ENCODE results near the gene SPRR2D. TPM values are rescaled to one million over a fixed set of nuclear protein-coding genes. Genes with fewer than 3 reads are reported as not detected.

Gene SPRR2D
- total RNA-seq, 4 donors from 2014 or later, result not detected

GRCh38 chr1:153032677-153033308, 8.1 kb downstream of the SPRR2D start:
- H3K4me3 ChIP-seq, result no peak overlapping the region
- TF ChIP-seq POLR2AphosphoS5 (IDR thresholded peaks at IDR 0.05) (no peak), EP300 (IDR thresholded peaks at IDR 0.05; ENCODE audit: low read depth) (no peak), POLR2A (IDR thresholded peaks at IDR 0.05) (no peak), CTCF (IDR thresholded peaks at IDR 0.05) (no peak)
- H3K36me3 ChIP-seq, result no peaks in the 10 kb centered on the region
- DNase-seq, result no peak
- intact Hi-C loops (cut with DNase I; ENCODE audit: low total_unique reads), result no loop called here
- H3K4me1 ChIP-seq, result no peaks in the 10 kb centered on the region
- no peaks in the 10 kb centered on the region for H3K27me3 ChIP-seq
- in situ Hi-C loops (cut with MboI; ENCODE audit: low pct_ligation_motif_present in 1 of 4, low pct_unique_long_range_greater_than_20kb in 1 of 4, low sequenced_read_pairs in 3 of 4), result no loop called here
- H3K27ac ChIP-seq, result no peak overlapping the region
- H3K9me3 ChIP-seq, result no peaks in the 10 kb centered on the region
- 44 to 60% methylated on average over 2 to 3 of the region's 3 CpGs for WGBS, 2 donors (ENCODE audit: low coverage in 1 of 2)

- in situ Hi-C loops (cut with MboI; ENCODE audit: low pct_ligation_motif_present in 1 of 4, low pct_unique_long_range_greater_than_20kb in 1 of 4, low sequenced_read_pairs in 3 of 4) (no loop called here), intact Hi-C loops (cut with DNase I; ENCODE audit: low total_unique reads) (no loop called here)
- no peak for DNase-seq
- Histone ChIP-seq H3K36me3 (no peaks in the 10 kb centered on the region), H3K4me1 (no peaks in the 10 kb centered on the region), H3K4me3 (no peak overlapping the region), H3K27ac (no peak overlapping the region), H3K9me3 (no peaks in the 10 kb centered on the region), H3K27me3 (no peaks in the 10 kb centered on the region)
- TF ChIP-seq EP300 (IDR thresholded peaks at IDR 0.05; ENCODE audit: low read depth) (no peak), POLR2AphosphoS5 (IDR thresholded peaks at IDR 0.05) (no peak), CTCF (IDR thresholded peaks at IDR 0.05) (no peak), POLR2A (IDR thresholded peaks at IDR 0.05) (no peak)
Measured at GRCh38 chr1:153032073-153032472, 8.8 kb downstream of the SPRR2D start.

- no peaks in the 10 kb centered on the region for H3K36me3 ChIP-seq
- H3K9me3 ChIP-seq, result no peaks in the 10 kb centered on the region
- H3K27ac ChIP-seq, result no peak within 1 kb of the TSS
- TF ChIP-seq POLR2AphosphoS5 (IDR thresholded peaks at IDR 0.05), result no peak
- no peak for TF ChIP-seq EP300 (IDR thresholded peaks at IDR 0.05; ENCODE audit: low read depth)
- no peak for TF ChIP-seq CTCF (IDR thresholded peaks at IDR 0.05)
- no peak for TF ChIP-seq POLR2A (IDR thresholded peaks at IDR 0.05)
- intact Hi-C loops (cut with DNase I; ENCODE audit: low total_unique reads) (no loop called here), in situ Hi-C loops (cut with MboI; ENCODE audit: low pct_ligation_motif_present in 1 of 4, low pct_unique_long_range_greater_than_20kb in 1 of 4, low sequenced_read_pairs in 3 of 4) (no loop called here)
- no peak within 1 kb of the TSS for H3K4me3 ChIP-seq
- DNase-seq, result no peak
- H3K27me3 ChIP-seq, result no peaks in the 10 kb centered on the region
- H3K4me1 ChIP-seq, result no peaks in the 10 kb centered on the region
Measured at GRCh38 chr1:153030895-153031294, 10.0 kb downstream of the SPRR2D start, which contains the start of gene SPRR1B. Gene SPRR1B, plus strand, starts transcription at chr1:153031203. Its CDS starts 1,143 bp downstream, at chr1:153032346.

- H3K36me3 ChIP-seq, result no peaks in the 10 kb centered on the region
- H3K27me3 ChIP-seq, result no peaks in the 10 kb centered on the region
- TF ChIP-seq EP300 (IDR thresholded peaks at IDR 0.05; ENCODE audit: low read depth) (no peak), POLR2AphosphoS5 (IDR thresholded peaks at IDR 0.05) (no peak), CTCF (IDR thresholded peaks at IDR 0.05) (no peak), POLR2A (IDR thresholded peaks at IDR 0.05) (no peak)
- no peak overlapping the region for H3K4me3 ChIP-seq
- intact Hi-C loops (cut with DNase I; ENCODE audit: low total_unique reads) (no loop called here), in situ Hi-C loops (cut with MboI; ENCODE audit: low pct_ligation_motif_present in 1 of 4, low pct_unique_long_range_greater_than_20kb in 1 of 4, low sequenced_read_pairs in 3 of 4) (no loop called here)
- no peaks in the 10 kb centered on the region for H3K4me1 ChIP-seq
- DNase-seq, result no peak
- no peaks in the 10 kb centered on the region for H3K9me3 ChIP-seq
- H3K27ac ChIP-seq, result no peak overlapping the region
- 71 to 78% methylated on average over 1 of the region's 1 CpG for WGBS, 2 donors (ENCODE audit: low coverage in 1 of 2)
Measured at GRCh38 chr1:153028766-153029165, 12.2 kb downstream of the SPRR2D start.
